Right lobe of liver (tissue), 6 donors: Measurements from ENCODE around the gene KLHL17. TPM values are rescaled to one million over a fixed set of nuclear protein-coding genes. Genes with fewer than 3 reads are reported as not detected.

Source experiments
- ATAC-seq, 4 donors: fragments of 200-7000 bp; cut with Tn5 transposase; one replicate each; pipeline ENCODE4 v1.9.1; 2020; ENCODE audit warnings: mild to moderate bottlenecking in 4 of 4, moderate library complexity in 4 of 4
- DNase-seq, 3 donors: peaks; one replicate each; pipeline ENCODE4 v3.0.0-alpha.2; 2020
- H3K27ac ChIP-seq, 3 donors: fragments of 200-600 bp; one replicate each; pipeline ENCODE4 v1.8.0; 2022
- H3K27me3 ChIP-seq, 2 donors: fragments of 200-600 bp; one replicate each; pipeline ENCODE4 v1.8.0; 2022
- H3K36me3 ChIP-seq, 4 donors: fragments of 200-600 bp; sonication (generic) in 1 of 4; one replicate each; pipeline versions ENCODE4 v1.5.1 to v1.8.0; 2017 to 2022; ENCODE audit warnings: control low read depth in 1 of 4
- H3K4me1 ChIP-seq, 4 donors: fragments of 200-600 bp; sonication (generic) in 1 of 4; one replicate each; pipeline versions ENCODE4 v1.5.1 to v1.8.0; 2017 to 2022; ENCODE audit warnings: control low read depth in 1 of 4
- H3K4me3 ChIP-seq, 3 donors: fragments of 200-600 bp; one replicate each; pipeline ENCODE4 v1.8.0; 2022
- H3K9me3 ChIP-seq, 4 donors: fragments of 200-600 bp; sonication (generic) in 1 of 4; one replicate each; pipeline versions ENCODE4 v1.5.1 to v1.8.0; 2017 to 2022; ENCODE audit warnings: control low read depth in 1 of 4
- CTCF ChIP-seq, 4 donors: fragments of 200-600 bp in 3 of 4; fragments of 450-650 bp in 1 of 4; IDR thresholded peaks; one replicate each; pipeline versions ENCODE4 v1.5.1 to v1.8.0; 2016 to 2022; ENCODE audit warnings: antibody characterized with exemption in 4 of 4, mild to moderate bottlenecking in 2 of 4
- POLR2A ChIP-seq: fragments of 450-650 bp; IDR thresholded peaks from one replicate; pipeline ENCODE4 v1.6.1; 2017; ENCODE audit warnings: antibody characterized with exemption, mild to moderate bottlenecking
- WGBS: methylation state at CpG from one replicate; pipeline ENCODE4 v1.1.6; 2018; ENCODE audit warnings: low coverage, low lambda C conversion rate; ENCODE audit not compliant: insufficient coverage; ENCODE audit errors: missing lambda C conversion rate; 5-methylcytosine and 5-hydroxymethylcytosine counted together
- intact Hi-C, 2 donors: fragments of 100-400 bp; cut with DNase I; formaldehyde crosslinking; loops; one replicate each; pipeline versions ENCODE4 v1.11.2 to v1.14.1; 2022
- total RNA-seq, 6 experiments: library from RNA; depleted of rRNA in 2 of 6; stranded (reverse); fragments of >200 nt in 2 of 6; fragmentation: NEBNext Ultra II Directional in 3 of 6; extraction: Animal tissue kit (Norgen Biotek cat#: 25700) in 3 of 6; gene quantifications; one replicate each; pipeline versions ENCODE4 v1.1.0 to v1.2.4, GENCODE V29; 2016 to 2023
- donor health status: DM: no; HTN: yes; CAD: no.
- donor health status: DM: no; HTN: no; CAD: no.
- donor health status: DM: no; HTN: no; CAD: no.
- donor health status: DM: no; HTN: yes; CAD: no.
- donor health status: DM: no; HTN: yes; CAD: no.

Gene KLHL17
- total RNA-seq, 6 experiments from 2014 or later, result 1.9 to 6.7 (median 4.3) TPM

GRCh38 chr1:920521-920920 lies 39.9 kb upstream of the KLHL17 start:
- DNase-seq, result no peak

GRCh38 chr1:921011-921837 lies 39.2 kb upstream of the KLHL17 start:
- Histone ChIP-seq H3K36me3 (no peaks in the 10 kb centered on the region), H3K27ac (no peak overlapping the region), H3K9me3 (no peaks in the 10 kb centered on the region), H3K4me1 (peaks cover 0 to 30% (median 0%) of the 10 kb centered on the region in 4 donors), H3K27me3 (peaks cover 0 to 3% of the 10 kb centered on the region in 2 donors), H3K4me3 (no peak overlapping the region)
- TF ChIP-seq POLR2A (no peak), CTCF (IDR thresholded peaks at IDR 0.05) (peak; percentile 31 to 46 (median 42))
- WGBS, result 44% methylated on average over 20 of the region's 38 CpGs
- intact Hi-C loops, result no loop called here
- ATAC-seq (peak; percentile 70 to 75 (median 73)), DNase-seq (peak in 1 of 3 donors; percentile 60)

More at GRCh38 chr1:920521-920920, 39.9 kb upstream of the KLHL17 start:
- Histone ChIP-seq H3K9me3 (no peaks in the 10 kb centered on the region), H3K4me1 (peaks cover 0 to 31% (median 0%) of the 10 kb centered on the region in 4 donors), H3K27ac (no peak overlapping the region), H3K27me3 (no peaks in the 10 kb centered on the region), H3K4me3 (no peak overlapping the region), H3K36me3 (no peaks in the 10 kb centered on the region)
- no peak for ATAC-seq
- no peak for TF ChIP-seq POLR2A
- no peak for TF ChIP-seq CTCF (IDR thresholded peaks at IDR 0.05)
- intact Hi-C loops, result no loop called here
- WGBS, result 13% methylated on average over 3 of the region's 13 CpGs

- H3K4me3 ChIP-seq, result peak within 1 kb of the TSS; percentile 33 to 55 (median 34)
- H3K9me3 ChIP-seq, result no peaks in the 10 kb centered on the region
- peaks cover 0 to 3% of the 10 kb centered on the region in 2 donors for H3K27me3 ChIP-seq
- TF ChIP-seq CTCF (IDR thresholded peaks at IDR 0.05) (no peak), POLR2A (no peak)
- intact Hi-C loops, result no loop called here
- 13% methylated on average over 4 of the region's 72 CpGs for WGBS
- H3K36me3 ChIP-seq, result no peaks in the 10 kb centered on the region
- ATAC-seq (peak; percentile 53 to 74 (median 60)), DNase-seq (peak; percentile 80 to 85 (median 82))
- peak within 1 kb of the TSS in 1 of 3 donors; percentile 13 for H3K27ac ChIP-seq
- H3K4me1 ChIP-seq, result peaks cover 0 to 20% (median 0%) of the 10 kb centered on the region in 4 donors
These were observed 37.0 kb upstream of the KLHL17 start, which contains the start of gene SAMD11 for GRCh38 chr1:923131-923990. Gene SAMD11, plus strand, starts transcription at chr1:923923. Its CDS starts 509 bp downstream, at chr1:924432.

GRCh38 chr1:923991-924655 lies 36.3 kb upstream of the KLHL17 start:
- Histone ChIP-seq H3K4me1 (peaks cover 0 to 20% (median 0%) of the 10 kb centered on the region in 4 donors), H3K27ac (peak overlapping the region in 1 of 3 donors; percentile 13), H3K4me3 (peak overlapping the region; percentile 21 to 55 (median 33)), H3K27me3 (peaks cover 0 to 3% of the 10 kb centered on the region in 2 donors), H3K36me3 (no peaks in the 10 kb centered on the region), H3K9me3 (no peaks in the 10 kb centered on the region)
- intact Hi-C loops, result no loop called here
- DNase-seq (no peak), ATAC-seq (no peak)
- no CpG with 5 or more reads among the region's 98 CpGs for WGBS
- TF ChIP-seq CTCF (IDR thresholded peaks at IDR 0.05), result no peak
